HG03439 (cell line): ENCODE results near the gene TCF4.

Source experiments
- ATAC-seq: cut with Tn5 transposase; IDR thresholded peaks from one replicate; pipeline ENCODE4 v1.9.1; 2021; ENCODE audit warnings: mild to moderate bottlenecking, moderate library complexity; ENCODE audit not compliant: unreplicated experiment

TCF4 gene

DNA sequence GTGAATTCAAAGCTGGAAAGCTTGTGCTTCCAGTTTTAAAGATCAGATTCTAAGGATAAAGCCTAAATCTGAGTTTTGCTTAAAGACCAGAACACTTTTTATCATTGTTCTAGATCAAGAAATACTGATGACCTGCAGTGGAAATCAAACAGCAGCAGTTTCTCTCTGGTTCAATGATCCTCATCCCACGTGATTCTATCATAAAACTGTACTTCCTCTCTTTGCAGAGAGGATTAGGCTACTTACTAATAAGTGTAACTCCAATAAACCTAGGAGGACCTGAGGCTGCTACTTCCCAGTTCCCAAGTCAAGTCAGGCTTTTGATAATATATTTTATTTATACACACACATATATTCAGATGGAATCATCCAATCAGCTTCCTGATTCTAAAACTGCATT, 81.9 kb downstream of the TCF4 start:
- ATAC-seq, result no peak

DNA sequence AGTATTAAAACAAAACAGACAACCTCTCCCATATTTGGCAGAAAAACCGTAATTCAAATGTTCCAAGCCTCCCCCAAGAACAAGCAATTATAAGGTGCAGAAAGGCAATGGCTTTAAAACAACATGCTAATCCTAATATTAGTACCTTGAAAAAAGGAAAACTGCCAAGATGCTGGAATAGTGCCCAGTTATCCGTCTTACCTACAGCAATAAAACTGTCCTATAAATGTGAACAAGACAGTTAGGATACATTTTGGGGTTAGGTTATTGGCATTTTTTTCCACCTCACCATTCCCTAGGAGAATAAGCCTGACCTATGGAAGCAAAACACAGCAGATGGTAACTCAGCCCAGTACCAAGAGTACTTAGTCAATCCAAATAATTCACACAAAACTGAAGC, 83.2 kb downstream of the TCF4 start:
- no peak for ATAC-seq

DNA sequence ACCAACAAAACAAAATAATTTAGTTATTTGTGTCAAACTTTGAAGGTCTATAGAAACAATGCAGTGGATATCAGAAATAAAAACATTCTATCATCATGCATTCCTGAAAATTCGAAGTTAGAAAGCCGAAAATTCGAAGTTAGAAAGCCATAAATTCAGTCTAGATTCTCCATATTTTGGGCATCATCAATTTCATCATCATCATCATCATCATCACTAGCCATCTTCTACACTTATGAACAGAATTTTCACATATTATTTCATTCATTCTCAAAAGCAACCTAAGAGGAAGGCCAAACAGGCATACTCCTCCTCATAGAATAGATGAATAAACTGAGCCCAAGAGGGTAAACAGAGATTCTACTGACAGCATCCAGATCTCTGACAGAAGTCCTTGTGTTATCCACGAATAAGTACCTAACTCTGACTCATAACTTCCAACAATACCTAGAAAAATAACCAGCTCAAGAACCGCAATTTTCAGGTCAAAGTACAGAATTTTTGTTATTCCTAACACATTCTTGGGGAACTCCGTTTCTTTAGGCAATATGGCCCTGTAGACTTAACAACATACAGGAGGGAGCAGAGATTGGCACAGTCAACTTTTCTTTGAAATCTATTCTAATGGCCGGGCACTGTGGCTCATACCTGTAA, 84.7 kb downstream of the TCF4 start:
- no peak for ATAC-seq

DNA sequence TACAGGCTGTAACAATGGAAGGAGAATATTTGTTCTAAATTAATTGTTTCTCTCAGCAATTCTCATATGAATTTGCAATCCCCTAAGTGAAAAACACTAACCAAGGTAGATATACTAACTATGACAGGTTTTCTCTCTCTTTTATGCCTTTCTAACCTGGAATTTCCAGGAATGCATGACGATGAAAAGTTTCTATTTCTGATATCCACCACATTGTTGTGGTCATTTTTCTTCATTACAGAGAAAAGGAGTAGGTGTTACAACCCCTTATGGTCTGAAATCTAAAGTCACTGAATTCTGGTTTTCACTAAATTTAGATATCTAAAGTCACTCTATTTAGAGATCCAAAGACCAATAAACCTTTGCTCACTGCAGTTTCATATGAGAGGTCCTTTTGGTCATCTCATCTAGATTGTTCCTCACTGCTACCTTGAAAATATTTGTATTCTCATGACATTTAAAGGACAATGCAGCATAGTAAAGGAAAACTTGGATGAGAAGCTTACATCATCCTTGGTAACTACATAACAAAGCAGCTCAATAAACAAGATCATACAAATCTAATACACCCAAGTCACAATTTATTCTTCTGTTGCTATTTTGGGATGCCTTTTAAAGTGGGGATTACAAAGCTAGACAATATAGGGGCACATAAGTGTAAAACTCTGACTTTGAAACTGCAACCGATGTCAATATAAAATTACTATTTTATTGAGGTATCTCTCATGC, 85.8 kb downstream of the TCF4 start:
- no peak for ATAC-seq

DNA sequence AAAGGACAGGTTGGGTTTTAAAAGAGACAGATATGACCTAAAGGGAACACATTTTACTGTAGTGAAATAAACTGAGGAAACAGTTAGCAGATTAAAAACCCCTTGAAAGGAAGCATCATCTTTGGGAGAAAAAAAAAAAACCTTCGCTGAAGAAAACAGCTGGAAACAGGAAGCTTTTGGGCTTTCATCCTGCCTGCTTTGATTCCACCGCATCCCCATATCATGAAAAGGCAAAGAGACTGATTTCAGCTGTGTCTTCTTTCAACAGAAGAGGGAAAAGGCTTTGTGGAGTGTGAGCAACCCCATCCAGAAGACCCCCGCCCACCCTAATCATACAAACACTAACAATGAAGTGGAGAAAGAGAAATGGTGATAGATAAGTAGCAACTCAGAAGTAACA, 86.4 kb downstream of the TCF4 start:
- ATAC-seq, result no peak

DNA sequence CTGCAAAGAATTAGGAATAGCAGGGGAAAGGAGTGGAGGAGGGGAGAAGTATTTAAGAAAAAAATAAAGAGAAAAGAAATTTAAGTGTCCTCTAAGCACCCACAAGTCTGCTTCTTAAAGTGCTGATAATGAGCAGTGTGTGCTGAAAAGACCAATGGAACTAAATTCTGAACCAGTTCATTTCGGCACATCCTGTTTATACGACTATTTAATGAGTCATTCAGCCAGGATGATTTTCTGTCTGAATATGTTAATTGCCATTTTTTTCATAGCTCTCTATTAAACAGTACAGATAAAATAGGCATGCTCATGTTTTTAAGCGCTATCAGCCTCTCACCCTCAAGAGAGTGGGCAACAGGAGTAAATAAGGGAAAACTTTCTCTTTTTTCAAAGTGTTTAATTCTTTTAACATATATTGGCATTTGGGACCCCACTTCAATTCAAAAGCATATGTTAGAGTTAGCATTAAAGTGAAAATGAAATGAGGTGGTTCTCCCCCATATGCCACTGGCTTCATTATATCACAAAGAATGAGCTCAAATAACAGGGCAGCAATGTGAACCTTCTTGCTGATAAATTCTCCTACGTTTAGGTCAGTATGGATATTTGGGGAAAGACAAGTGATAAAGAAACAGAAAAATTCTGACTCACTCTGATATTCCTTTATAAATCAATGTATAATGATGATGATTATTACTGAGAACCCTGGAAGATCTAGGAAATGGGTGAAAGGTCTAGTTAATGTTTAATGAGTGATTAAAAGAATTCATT, 87.5 kb downstream of the TCF4 start:
- ATAC-seq, result no peak

DNA sequence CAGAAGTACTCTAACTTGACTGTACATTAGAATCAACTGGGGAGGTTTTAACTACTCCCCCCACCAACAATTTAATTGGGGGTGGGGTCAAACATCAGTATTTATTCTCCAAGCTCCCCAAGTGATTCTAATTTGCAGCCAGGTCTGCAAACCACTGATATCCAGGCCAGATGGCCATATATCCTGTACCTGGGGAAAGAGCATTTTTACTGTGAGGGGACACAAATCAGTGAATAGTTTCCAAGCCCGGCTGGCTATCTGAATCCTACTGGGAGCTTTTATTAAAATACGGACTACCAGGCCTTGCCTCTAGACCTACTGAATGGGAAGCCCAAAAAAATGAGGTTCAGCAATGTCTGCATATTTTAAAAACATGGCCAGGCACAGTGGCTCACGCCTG, 88.5 kb downstream of the TCF4 start:
- no peak for ATAC-seq

DNA sequence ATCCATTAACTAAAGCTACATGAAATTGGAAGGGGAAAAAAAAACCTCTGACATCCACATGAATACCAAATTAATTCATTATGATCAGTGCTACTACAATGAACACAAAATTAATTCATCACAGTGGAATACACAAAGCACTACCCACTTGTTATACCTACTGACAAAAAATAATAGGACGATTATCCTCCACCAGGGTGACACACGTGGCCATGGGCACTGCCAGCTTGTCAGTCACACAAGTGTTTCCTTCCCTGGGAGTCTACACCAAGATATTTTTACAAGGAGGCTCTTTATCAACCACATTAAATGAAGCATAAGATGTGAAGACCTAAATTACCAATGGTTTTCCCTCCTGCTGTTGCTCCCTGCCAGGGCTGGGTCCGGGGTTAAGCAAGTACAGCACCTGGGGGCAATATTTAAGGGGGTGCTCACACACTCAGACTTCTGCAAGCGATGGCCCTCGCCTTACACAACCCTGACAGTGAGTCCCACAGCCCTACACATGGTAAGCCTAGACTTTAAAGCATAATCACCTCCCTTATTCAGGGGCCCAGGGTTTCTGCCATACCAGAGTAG, 90.1 kb downstream of the TCF4 start:
- no peak for ATAC-seq

DNA sequence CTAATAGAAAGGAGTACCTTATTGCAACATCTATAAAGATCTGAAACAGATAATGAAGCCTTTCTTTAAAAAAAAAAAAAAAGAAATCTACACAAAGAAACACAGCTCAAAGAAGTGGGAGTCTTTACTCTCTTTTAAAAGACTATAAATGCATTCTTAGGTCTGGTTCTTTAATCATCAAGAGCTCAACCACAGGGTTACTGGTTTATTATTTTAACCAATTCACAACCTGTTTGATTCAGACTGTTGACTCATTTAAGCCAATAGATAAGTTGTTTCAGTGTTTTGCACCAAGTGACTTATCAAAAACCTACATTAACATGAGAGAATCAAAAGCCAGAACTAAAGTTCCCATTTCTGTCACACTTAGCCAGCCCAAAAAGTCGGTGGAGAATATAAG, 93.1 kb downstream of the TCF4 start:
- ATAC-seq, result no peak

DNA sequence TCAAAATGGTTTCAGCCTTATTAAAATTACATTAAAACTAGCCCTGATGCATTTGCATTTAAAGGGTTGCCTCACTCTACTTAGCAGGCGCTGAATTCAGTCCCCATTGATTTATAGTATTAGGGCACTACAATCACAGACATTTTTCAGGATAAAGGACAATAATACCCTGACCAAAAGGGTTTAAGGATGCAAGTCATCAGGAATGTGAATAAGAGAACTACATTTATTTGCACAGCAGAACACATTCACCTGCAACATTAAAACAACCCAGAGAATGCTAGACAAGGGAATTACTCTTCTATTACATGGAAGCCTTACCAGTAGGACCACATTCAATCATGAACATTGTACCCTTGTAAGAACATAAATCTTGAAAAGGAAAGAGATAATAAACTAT, 93.6 kb downstream of the TCF4 start:
- ATAC-seq, result no peak

DNA sequence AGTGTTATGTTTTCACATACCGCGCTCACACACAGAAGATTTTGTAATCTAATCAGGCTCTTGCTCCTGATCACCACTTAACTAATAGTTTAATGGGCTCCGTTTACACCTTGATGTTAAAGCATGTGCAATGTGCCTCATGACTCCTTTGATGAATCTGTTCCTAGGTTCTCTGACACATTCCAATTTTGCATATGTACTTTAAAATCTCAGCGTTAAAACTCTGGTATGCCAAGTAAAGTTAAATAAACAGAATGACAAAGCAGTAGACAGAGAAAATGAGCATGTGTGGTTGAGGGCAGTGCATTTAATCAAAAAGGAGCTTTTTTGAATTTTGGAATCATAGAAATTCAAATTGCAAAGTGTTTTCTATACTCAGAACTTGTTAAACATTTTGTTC, 96.4 kb downstream of the TCF4 start:
- ATAC-seq, result no peak

DNA sequence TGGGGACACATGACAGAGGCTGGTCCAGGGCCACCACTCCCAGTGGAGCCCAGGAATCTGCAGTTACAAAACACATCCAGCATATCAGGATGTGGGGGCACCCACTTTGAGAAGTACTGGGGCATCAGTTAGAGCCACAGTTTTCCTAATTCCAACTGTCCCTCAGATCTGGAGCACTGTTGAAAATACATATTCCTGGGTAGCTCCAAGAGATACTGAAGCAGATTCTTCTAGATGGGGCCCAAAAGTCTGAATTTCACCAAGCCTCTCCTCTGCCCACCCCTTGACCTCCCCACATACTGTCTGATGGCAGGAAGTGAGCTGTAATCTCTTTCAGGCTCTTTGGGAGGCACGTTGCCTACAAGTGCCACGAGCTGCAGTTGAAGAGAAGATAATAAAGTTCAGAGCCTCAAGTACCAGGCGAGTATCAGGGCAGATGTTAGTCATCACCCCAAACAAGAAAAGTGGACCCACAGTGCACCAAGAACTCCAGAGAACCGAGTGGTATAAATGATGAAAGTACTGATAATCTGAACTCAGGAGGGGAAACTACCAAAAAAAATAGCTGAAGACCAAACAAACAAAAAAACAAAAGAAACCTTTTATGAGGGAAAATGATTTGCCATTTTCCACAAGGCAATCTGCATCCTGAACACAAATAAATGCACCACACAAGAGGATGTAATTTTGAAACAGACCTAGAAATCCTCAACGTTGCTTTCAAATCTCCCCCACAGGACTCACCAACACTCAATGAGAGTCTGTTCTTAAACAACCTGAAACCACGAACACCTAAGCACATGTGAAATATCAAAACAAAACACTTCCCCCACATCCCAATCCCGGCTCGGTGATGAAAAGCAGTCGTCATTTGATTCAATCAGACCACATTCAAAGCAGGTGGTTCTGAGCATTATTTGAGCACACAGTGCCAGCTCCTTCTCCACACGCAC, 98.7 kb downstream of the TCF4 start:
- ATAC-seq, result peak; percentile 77

DNA sequence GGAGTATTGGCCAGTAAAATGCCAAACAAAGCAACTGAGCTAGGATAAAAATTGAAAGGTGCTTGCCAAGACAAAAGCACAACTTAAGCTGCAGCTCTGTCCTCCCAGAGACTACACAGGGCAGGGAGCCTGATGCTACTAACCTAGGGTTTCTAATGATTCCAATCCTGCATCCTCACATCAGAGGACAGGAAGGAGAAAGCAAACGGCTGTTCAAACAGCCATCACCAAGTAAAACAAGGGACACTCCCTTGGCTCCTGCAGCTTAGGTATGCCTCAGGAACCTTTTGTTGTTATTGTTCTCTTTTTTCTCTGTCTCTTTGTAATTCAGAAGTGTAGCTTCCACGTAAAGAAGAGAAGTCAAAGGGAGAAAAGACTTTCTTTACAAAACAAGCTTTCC, 99.5 kb downstream of the TCF4 start:
- ATAC-seq, result no peak

DNA sequence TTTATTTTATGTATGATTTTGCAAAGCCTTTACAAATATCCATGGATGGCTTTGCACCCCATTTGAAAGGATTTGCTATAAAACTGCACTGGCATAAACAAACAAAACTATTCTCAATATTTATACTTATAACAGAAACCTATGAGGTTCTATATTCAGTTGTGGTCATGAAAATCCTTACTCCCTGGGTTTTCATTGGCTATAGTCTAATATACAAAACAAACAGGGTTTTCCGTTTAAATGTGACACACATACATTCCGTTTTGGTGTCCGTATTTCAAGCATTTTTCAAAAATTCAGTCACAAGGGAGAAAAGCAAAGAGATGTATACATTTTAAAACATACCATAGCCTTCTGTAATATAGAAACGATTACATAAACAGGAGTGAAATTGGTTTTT, 100.0 kb downstream of the TCF4 start:
- ATAC-seq, result no peak

DNA sequence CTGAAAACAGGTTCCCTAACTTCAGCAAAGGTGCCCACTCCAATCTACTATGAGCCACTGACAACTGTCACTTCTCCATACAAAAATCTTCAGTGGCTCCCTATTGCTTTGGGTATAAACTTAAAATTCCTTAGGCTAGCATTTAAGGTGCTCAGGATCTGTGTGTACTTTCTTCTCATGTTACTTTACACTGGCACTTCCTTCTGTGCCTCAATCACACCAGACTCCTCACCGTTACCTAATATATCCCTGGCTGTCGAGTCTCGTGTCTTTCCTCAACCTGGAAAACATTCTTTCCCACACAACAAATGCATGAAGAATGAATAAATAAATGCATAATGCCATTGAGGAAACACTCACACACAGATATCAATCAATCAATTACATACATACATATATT, 101.1 kb downstream of the TCF4 start:
- ATAC-seq, result no peak

DNA sequence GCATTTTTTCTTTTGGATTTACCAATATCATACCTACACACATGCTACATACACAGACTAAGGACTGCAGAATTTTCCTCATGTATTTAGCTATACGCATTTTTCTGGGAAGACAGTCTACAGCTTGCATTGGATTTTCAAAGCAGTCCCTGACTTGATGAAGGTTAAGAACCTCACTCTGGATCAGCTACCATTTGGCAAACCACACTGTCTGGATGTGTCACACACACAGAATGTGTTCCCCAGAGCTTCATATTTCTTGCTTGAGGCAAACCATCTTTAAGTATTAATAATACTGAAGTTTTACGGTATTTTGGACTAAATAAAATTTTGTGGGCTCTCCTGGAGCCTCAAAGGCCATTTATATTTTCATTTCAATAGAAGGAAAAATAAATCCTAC, 102.3 kb downstream of the TCF4 start:
- ATAC-seq, result no peak

DNA sequence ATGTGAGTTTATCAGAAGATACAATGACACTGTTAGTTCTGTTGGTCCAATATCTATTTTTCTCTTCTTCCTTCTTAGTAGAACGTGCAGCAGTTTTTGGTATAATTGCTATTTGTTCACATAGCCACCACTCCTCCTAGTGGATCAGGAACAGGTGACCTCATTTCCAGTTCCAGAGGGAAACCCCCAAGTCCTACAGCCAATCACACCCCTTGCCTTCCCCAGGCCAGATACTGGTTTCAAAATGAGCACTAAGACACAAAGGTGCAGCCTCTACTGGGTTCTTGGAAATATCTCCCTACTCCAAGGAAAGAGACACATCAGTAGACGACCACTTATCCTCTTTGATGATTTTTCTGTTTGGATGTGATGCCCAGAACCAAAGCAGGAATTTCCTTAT, 103.2 kb downstream of the TCF4 start:
- ATAC-seq, result no peak

DNA sequence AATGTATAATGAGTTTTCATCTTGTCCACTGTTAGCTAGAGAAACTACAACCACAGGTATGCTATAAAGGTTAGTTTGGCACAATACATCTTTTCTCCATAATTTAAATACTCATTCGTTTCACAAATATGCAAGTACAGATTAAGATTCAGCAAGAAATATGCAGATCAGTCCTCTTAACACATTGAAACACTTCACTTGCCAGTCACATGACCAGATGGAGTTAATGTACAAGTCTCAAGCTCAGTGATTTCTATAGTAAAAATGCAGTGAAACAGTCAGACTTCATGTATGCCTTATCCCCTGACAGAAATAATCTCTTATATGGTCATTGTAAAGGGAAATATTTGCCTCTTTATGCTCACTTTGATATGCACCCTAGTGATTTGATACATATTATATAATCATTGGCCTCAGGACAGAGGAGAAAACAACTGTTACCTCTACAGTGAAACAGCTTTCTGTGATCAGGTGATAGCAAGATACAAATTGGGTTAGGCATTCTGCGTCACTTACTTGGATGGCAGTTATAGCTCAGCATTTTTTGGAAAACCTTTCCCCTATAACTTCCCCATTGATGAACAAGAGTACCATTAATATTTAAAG, 104.6 kb downstream of the TCF4 start:
- no peak for ATAC-seq

DNA sequence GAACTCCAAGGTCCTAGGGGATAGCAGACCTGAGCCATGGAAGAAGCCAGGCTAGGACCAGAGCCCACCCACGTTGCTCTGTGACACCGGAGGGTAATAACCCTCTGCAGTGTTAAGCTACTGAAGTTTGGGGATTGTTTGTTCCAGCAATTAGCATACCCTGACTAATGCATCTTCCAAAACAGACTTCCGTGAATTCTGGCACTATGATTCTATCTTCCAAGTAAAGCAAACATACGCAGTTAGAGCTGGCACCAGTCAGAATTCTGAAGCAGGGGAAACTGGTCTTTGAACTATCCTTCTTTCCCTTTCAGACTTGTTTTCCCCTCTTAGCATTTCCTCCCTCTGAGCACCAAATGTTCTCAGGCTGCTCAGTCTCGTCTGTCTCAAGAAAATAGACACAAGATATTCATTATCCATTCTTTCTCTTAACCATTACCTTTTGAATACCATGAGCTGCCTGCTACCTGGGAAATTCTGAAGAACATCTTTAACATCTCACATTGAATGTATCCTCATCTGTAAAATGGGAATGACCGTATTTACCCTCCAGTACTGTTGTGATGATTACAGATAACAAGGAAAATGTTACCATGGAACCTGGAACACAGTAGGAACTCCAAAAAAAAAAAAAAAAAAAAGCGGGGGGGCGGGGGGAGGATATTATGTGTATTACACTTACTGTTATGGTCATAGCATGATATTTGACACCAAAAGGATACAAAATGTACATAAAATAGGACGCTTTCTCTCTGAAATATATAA, 108.2 kb downstream of the TCF4 start:
- ATAC-seq, result no peak
